ENCODE results near the gene LRRC71.

The LRRC71 gene

GRCh38 chr1:156951371-156951770 lies 30.9 kb downstream of the LRRC71 start:
- DNase-seq (ENCODE audit: low spot score): no peak
- TF ChIP-seq CTCF (IDR thresholded peaks at IDR 0.05; ENCODE audit: extremely low read depth, missing control alignments): no peak

DNA sequence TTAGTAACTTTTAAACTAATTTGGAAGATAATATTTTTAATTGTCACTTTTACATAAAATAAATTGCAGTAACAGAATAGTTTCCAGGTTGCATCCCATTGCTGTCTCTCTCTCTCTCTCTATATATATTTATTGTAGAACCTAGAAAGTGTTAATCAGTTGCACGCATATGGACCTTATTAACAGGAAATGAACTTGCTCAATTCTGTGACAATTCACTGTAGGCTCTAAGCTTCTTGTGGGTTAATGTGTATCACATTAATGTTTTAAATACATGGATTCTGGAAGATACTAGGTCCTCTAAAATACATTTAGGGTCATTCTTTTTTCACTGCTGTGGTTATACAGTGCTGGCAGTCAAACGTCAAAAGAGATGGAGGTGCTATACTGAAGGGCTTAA lies 33.1 kb downstream of the LRRC71 start:
- no peak for TF ChIP-seq CTCF (IDR thresholded peaks at IDR 0.05; ENCODE audit: extremely low read depth, missing control alignments)
- no peak for DNase-seq (ENCODE audit: low spot score)

GRCh38 chr1:156956333-156956732 lies 35.9 kb downstream of the LRRC71 start:
- TF ChIP-seq CTCF (IDR thresholded peaks at IDR 0.05; ENCODE audit: extremely low read depth, missing control alignments): no peak

GRCh38 chr1:156957634-156958033 lies 37.2 kb downstream of the LRRC71 start:
- DNase-seq (ENCODE audit: low spot score): no peak
- TF ChIP-seq CTCF (IDR thresholded peaks at IDR 0.05; ENCODE audit: extremely low read depth, missing control alignments): no peak

More at GRCh38 chr1:156956333-156956732, 35.9 kb downstream of the LRRC71 start:
- DNase-seq (ENCODE audit: low spot score): no peak

- no peak for TF ChIP-seq CTCF (IDR thresholded peaks at IDR 0.05; ENCODE audit: extremely low read depth, missing control alignments)
- no peak for DNase-seq (ENCODE audit: low spot score)
These were observed 37.8 kb downstream of the LRRC71 start for GRCh38 chr1:156958247-156958714.

- no peak for DNase-seq (ENCODE audit: low spot score)
- TF ChIP-seq CTCF (IDR thresholded peaks at IDR 0.05; ENCODE audit: extremely low read depth, missing control alignments): no peak
These were observed 39.0 kb downstream of the LRRC71 start for GRCh38 chr1:156959414-156959813.

GRCh38 chr1:156959925-156960324 lies 39.5 kb downstream of the LRRC71 start:
- no peak for TF ChIP-seq CTCF (IDR thresholded peaks at IDR 0.05; ENCODE audit: extremely low read depth, missing control alignments)
- no peak for DNase-seq (ENCODE audit: low spot score)
